GM18526 (cell line): Measurements from ENCODE around the gene PHKA1.

ENCODE experiments used
- POLR2A ChIP-seq: IDR thresholded peaks from 3 replicates; pipeline ENCODE4 v1.6.1; 2011; ENCODE audit not compliant: insufficient read length; ENCODE audit errors: extremely low read depth

The PHKA1 gene

DNA sequence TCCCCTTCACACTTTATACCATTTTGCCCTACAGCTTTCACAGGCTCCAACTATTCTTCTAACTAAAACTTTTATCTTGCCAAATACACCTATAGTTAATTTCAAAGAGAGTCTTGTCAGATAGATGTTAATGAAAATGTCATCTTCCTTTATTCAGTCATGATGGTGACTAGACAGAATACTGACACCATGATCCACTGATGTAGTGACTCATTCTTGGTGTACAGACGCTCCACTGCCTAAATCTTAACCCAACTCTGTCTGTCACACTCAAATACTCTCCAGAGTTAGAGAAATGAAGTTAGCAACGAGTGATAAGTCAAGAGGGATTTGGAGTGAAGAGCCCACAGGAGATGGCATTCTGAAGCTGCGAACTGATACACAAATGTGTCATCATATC is 109.4 kb downstream of the PHKA1 start:
- no peak for TF ChIP-seq POLR2A

DNA sequence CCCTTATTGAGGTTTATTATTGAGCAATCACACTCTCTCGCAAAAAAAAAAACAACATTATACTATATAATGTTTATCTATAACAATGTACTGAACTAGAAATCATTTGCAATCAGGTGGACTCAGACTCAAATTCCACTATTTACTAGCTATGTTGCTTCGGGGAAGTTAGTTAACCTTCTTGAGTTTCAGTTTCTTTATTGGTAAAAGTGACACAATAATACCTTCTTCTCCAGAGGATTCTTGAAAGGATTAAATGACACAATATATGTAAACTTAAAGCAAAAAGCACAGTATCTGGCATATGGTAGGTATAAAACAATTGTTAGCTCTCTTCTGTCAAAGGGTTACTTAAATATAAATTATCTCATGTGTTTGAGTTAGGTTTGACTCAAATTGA is 110.0 kb downstream of the PHKA1 start:
- TF ChIP-seq POLR2A, result no peak

- TF ChIP-seq POLR2A, result no peak
These were observed 129.9 kb downstream of the PHKA1 start for GRCh38 chrX:72584163-72584562.

- TF ChIP-seq POLR2A, result no peak
These were observed 137.8 kb downstream of the PHKA1 start for GRCh38 chrX:72576141-72576894.

GRCh38 chrX:72573158-72573511 is 141.0 kb downstream of the PHKA1 start:
- TF ChIP-seq POLR2A, result no peak

GRCh38 chrX:72572248-72573157 is 141.6 kb downstream of the PHKA1 start, which contains the start of gene HDAC8:
TSS of gene HDAC8 (minus strand) at chrX:72572843. CDS start at chrX:72572761, 82 bp downstream.
- peak; percentile 30 for TF ChIP-seq POLR2A

- TF ChIP-seq POLR2A, result no peak
These were observed 144.3 kb downstream of the PHKA1 start for GRCh38 chrX:72569786-72570185.

DNA sequence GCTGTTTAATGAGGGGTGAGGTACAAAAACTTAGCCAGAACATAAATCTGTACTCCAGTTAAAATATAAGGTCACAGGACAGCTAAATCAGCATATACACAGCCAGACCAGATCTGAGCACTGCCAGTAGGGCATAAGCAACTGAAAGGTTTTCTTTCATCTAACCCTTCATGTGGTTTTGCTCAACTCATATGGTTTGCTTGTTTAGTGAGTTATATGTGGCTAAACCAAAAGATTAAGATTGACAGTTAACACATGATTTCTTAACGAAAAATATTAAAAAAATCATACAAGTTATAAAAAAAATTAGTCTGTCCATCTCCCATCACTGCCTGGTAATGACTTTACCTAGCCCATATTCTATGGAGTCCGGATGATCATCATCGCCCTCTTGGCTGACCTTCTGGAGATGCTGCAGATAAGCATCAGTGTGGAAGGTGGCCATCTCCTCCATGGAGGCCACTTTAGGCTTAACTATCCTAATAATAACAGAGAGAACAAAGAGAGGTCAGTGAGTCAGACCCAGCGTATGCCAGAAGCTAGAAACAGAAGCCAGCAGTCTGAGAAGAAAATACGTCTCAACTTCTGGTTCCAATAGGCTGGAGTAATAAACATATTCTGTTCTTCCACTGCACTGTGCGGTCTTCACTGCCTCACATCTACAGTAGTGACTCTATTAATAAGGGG is 145.6 kb downstream of the PHKA1 start:
- TF ChIP-seq POLR2A, result no peak

DNA sequence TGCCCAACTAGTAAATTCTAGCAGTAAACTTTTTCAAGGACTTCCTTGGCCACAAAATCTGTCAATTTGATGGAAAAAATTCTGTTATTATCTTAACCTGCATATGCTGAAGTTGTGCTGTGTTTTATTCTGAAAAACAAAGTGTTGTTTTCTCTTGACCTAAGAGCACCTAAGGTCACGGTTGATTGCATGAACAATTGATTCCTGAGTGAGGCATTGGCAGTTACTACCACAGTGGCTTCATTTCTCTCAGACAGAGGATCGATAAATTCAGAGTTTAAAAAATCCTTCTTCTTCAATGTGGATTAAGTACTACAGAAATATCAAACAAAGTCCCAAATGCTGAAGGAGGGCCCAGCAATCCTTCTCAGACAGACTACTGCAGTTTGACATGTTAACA is 147.7 kb downstream of the PHKA1 start:
- no peak for TF ChIP-seq POLR2A

DNA sequence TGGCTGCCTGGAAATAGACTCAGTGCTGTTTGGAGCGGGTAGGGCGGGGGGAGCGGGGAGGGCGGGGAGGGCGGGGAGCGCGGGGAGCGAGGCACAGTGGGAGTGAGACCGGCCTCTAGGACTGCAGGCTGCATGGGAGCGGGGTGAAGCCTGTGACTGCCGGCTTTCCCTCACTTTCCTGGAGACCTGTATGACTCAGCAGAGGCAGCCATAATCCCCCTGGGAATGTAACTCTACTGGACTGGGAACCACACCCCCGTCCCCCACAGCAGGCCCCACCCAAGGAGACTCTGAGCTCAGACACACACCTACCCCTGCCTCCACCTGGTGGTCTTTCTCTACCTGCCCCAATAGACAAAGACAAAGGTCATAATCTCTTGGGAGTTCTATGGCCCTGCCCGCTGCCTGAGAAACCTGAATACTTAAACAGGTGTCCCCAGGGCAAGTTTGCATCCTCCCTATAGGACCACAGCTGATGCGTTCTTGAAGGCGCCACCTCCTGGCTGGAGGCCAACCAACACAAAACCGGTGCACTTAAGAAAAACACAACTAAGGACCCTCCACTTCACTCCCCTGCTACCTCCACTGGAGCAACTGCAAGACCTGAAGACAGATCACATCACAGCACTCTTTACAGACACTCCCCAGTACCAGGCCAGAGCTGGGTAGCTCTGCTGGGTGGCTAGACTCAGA is 159.5 kb downstream of the PHKA1 start:
- TF ChIP-seq POLR2A, result no peak

DNA sequence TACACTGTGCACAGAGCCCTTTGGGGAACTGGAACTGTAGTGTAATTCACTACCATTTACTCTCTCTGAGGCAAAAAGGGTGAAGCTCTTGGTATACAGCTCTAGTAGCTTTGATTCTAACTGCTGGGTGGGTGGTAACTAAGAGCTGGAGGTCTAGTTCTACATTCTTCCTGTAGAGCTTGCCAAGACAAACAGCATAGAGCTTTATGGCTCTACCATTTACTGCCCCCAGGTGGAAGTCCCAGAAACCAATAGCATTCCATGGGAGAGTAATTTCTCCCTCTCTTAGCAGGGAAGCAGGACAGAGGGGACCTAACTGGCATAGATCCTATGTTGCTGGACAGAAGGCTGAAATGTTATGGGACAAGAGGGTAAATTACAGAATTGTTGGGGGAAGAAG is 168.1 kb downstream of the PHKA1 start:
- no peak for TF ChIP-seq POLR2A

DNA sequence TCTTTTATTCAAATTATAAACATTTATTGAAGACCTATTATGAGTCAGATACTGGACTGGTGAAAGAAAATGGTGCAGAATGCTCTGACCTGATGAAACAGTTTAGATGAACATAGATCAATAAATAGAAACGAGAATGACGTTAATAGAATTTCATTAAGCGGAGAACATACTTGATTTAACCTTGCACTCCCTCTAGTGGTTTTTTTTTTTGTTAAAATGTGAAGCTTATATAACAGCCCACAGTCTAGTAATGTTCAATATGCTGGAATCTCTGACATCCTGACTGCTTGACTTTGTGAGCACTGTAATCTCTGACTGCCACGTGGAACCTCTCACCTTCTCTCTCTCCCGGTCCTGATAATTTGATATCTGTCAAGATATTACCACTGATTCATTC is 173.8 kb downstream of the PHKA1 start:
- no peak for TF ChIP-seq POLR2A

DNA sequence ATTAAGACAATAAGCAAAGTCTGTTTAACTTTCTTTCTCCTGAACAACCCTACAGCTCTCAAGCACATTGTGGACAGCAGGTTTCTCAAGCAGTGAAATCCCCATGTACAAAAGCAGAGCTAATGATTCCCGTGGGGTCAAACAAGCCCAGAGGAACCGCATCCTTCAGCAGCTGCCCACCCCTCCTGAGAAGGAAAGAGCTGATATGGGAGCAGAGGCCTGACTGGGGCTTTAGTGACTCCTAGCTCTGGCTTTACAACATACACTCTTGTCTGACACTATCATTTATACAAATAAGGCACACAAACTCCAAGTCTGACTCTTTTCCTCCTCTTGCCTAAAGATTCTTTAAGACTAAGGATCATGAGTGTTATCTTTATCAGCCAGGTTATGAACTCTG is 174.3 kb downstream of the PHKA1 start:
- no peak for TF ChIP-seq POLR2A

- TF ChIP-seq POLR2A, result no peak
These were observed 177.6 kb downstream of the PHKA1 start for GRCh38 chrX:72536542-72536941.

DNA sequence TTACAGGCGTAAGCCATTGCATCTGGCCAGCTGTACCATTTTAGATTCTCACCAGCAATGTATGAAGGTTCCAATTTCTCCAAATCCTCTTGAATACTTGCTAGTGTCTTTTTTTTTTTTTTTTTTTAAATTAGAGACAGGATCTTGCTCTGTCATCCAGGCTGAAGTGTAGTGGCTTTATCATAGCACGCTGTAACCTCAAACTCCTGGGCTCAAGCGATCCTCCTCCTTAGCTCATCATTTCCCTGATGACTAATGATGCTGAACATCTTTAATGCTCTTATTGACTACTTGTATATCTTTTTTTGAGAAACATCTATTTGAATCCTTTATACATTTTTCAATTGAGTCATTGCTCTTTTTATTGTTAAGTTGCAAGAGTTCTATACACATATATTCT is 181.7 kb downstream of the PHKA1 start:
- TF ChIP-seq POLR2A, result no peak
